Lower leg skin (tissue), 4 donors: ENCODE results near the gene NKX6-2. TPM values are rescaled to one million over a fixed set of nuclear protein-coding genes. Genes with fewer than 3 reads are reported as not detected.
"Not testable (repeated sequence)": the region's sequence is repeated elsewhere in the genome, so short reads cannot be mapped to it uniquely, and the experiment has no call there.

Experiments used
- DNase-seq, 2 donors: peaks; one replicate each; pipeline ENCODE4 v3.0.0-alpha.2; 2019; ENCODE audit warnings: low spot score in 2 of 2
- H3K4me3 ChIP-seq: fragments of 200-600 bp; sonication (generic); 2 replicates; pipeline ENCODE4 v1.5.1; 2017; ENCODE audit warnings: mild to moderate bottlenecking, low read depth; ENCODE audit not compliant: poor library complexity, severe bottlenecking
- POLR2A ChIP-seq, 2 donors: fragments of 450-650 bp; IDR thresholded peaks; one replicate each; pipeline ENCODE4 v1.6.1; 2016 to 2017; ENCODE audit warnings: antibody characterized with exemption in 2 of 2, mild to moderate bottlenecking in 1 of 2, moderate library complexity in 1 of 2
- WGBS, 2 donors: methylation state at CpG; one replicate each; pipeline ENCODE4 v1.1.5; 2018; 5-methylcytosine and 5-hydroxymethylcytosine counted together
- intact Hi-C: fragments of 100-400 bp; cut with DNase I; formaldehyde crosslinking; loops from one replicate; pipeline ENCODE4 v1.15.0; 2023; ENCODE audit warnings: low total_unique reads
- total RNA-seq, 4 donors: library from RNA; depleted of rRNA; stranded (reverse); fragments of >200 nt; gene quantifications; one replicate each; pipeline ENCODE4 v1.1.0, GENCODE V29; 2016
- TF ChIP-seq, protein P1 (sequence below), 3 donors: fragments of 450-650 bp; IDR thresholded peaks; one replicate each; pipeline ENCODE4 v1.5.1; 2016; ENCODE audit warnings: antibody characterized with exemption in 3 of 3, mild to moderate bottlenecking in 3 of 3, moderate library complexity in 2 of 3

NKX6-2 gene
- total RNA-seq, 4 donors from 2014 or later: not detected

DNA sequence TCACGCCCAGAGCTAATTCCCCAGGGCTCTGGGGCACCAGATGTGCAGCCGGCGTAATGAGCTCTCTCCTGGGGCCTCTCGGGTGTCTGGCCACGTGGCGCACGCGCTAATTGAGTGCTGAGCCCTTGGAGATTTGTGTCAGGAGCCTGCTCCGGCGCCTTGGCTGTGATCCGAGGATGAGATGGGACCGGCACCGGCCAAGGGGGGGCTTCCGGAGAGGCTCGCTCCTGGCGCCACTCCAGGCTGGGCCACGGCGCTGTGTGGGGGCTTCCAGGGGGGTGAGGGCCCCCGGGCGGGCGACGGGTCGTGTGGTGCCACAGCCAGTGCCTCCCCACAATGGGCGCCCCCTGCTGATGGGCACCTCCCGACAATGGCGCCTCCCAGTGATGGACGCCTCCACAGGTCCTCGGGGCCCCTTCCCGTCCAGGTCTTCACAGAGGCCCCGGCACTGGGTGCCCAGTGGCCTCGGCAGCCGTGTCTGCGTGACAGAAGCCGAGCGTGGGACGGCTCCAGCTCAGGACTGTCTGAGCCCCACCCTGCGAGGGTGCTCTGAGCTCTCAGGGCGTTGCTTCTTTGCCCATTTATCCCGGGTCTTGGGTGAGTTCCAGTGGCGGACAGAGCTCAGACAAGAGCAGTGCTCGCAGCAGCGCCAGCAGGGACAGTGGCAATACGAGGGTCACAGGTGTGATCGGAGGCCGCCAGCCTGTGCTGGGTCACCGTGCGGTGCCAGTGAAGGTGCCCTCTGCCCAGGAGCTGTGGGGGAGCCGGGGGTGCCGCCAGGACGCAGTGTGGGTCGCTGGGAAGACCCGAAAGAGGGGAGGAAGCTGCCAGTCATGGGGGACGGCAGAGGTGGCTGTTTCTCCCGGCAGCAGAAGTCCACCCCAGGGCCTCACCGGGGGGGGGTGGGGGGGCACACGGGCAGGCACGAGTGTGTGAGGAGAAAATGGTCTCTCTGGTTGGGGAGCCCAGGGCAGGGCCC, 8.2 kb upstream of the NKX6-2 start:
- no peak for DNase-seq

DNA sequence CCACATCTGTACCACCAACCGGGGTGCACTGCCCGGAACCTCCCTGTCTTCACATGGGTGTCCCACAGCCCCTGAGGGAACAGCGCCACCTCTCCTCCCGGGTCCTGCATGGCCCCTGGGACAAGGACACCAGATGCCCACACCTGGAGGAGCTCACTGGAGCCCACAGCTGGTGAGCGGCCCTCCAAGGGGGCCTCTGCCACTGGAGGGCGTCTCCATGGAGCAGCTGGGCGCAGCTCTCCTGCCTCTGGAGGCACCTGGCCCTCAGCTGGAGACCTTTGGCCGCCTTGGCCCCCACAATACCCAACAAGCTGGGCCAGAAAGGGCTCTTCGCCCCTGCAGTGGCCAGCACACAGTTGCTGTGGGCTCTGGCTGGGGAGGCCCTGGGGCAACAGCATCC, 7.3 kb upstream of the NKX6-2 start:
- intact Hi-C loops: no loop called here
- 96 to 100% methylated on average over 2 to 4 of the region's 9 CpGs for WGBS, 2 donors
- TF ChIP-seq, protein P1, sequence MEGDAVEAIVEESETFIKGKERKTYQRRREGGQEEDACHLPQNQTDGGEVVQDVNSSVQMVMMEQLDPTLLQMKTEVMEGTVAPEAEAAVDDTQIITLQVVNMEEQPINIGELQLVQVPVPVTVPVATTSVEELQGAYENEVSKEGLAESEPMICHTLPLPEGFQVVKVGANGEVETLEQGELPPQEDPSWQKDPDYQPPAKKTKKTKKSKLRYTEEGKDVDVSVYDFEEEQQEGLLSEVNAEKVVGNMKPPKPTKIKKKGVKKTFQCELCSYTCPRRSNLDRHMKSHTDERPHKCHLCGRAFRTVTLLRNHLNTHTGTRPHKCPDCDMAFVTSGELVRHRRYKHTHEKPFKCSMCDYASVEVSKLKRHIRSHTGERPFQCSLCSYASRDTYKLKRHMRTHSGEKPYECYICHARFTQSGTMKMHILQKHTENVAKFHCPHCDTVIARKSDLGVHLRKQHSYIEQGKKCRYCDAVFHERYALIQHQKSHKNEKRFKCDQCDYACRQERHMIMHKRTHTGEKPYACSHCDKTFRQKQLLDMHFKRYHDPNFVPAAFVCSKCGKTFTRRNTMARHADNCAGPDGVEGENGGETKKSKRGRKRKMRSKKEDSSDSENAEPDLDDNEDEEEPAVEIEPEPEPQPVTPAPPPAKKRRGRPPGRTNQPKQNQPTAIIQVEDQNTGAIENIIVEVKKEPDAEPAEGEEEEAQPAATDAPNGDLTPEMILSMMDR (IDR thresholded peaks at IDR 0.05): no peak
- TF ChIP-seq POLR2A (IDR thresholded peaks at IDR 0.05): no peak
- no peak for DNase-seq
- no peak overlapping the region for H3K4me3 ChIP-seq

More for the DNA sequence above, 8.2 kb upstream of the NKX6-2 start:
- intact Hi-C loops: no loop called here
- no peak overlapping the region for H3K4me3 ChIP-seq
- TF ChIP-seq POLR2A (IDR thresholded peaks at IDR 0.05): no peak
- TF ChIP-seq, protein P1 (IDR thresholded peaks at IDR 0.05): no peak
- 45 to 47% methylated on average over 26 to 57 of the region's 57 CpGs for WGBS, 2 donors

DNA sequence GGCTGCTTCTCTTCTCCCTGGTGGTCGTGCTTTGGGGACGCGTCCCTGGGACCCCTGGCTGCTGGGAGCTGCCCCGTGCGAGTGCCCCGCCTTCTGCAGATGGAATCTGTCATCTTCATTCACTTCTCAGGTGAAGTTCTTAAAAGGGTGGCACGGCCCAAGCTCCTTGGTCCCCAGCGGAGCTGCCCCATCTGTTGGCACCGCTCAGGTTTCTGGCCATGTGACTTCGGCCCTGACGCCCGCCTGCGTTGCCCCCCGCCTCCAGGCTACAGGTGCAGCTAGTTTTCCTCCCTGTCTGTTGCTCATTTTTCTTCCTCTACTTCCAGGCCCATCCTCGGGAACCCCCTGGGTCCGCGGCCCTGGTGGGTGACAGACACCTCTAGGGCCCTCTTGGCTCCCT, 6.8 kb upstream of the NKX6-2 start:
- H3K4me3 ChIP-seq: no peak overlapping the region
- TF ChIP-seq, protein P1 (IDR thresholded peaks at IDR 0.05): no peak
- TF ChIP-seq POLR2A (IDR thresholded peaks at IDR 0.05): no peak
- 78 to 84% methylated on average over 17 of the region's 17 CpGs for WGBS, 2 donors
- DNase-seq: no peak
- intact Hi-C loops: no loop called here

DNA sequence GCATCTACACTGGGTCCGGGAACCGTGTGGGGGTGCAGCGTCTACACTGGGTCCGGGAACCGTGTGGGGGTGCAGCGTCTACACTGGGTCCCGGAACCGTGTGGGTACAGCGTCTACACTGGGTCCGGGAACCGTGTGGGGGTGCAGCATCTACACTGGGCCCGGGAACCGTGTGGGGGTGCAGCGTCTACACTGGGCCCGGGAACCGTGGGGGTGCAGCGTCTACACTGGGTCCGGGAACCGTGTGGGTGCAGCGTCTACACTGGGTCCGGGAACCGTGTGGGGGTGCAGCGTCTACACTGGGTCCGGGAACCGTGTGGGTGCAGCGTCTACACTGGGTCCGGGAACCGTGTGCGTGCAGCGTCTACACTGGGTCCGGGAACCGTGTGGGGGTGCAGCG, 6.2 kb upstream of the NKX6-2 start:
- intact Hi-C loops, DNase-seq, H3K4me3 ChIP-seq: not testable (repeated sequence)
- WGBS, 2 donors: 90 to 96% methylated on average over 16 to 33 of the region's 33 CpGs

DNA sequence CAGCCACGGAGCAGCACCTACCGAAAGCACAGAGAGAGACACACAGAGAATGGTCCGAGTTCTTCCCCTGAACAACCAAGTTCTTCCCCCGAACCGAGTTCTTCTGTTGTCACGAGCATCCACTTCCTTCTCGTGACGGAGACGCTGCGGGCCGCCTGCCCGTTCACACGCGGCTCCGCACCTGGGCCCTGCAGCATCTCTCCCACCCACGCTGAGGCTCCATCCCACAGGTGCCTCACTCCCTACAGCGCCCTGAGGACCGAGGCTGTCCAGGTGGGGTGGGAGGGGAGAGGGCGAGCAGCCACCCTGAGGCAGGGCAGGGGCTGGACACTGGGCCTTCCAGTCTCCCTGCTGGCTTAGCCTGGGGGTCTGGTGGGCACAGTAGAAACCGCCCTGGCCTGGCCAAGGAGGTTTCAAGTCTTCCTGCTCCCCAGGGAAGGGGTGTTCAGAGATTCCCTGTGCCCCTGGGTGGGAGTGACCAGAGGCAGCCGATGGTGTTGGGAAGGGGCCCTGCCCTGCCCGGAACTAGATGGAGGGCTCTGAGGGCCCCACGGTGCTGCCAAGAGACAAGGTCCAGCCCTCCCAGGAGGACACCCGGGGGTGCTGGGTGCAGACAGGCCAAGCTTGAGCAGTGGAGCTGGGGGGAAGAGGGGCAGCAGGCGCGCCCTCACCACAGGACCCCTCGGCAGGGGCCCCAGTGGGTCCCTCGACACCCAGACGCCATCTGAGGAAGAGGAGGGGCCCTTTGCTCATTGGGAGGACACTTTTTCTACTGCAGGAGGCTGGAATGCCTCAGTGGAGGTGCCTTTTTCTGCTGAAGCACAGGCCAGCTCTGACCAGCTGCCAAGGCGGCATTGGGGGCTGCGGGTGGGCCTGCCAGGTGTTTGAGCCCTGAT, 5.2 kb upstream of the NKX6-2 start:
- no peak for TF ChIP-seq POLR2A (IDR thresholded peaks at IDR 0.05)
- TF ChIP-seq, protein P1 (IDR thresholded peaks at IDR 0.05): no peak
- H3K4me3 ChIP-seq: no peak overlapping the region
- 41 to 49% methylated on average over 24 to 31 of the region's 31 CpGs for WGBS, 2 donors
- no peak for DNase-seq
- intact Hi-C loops: no loop called here

DNA sequence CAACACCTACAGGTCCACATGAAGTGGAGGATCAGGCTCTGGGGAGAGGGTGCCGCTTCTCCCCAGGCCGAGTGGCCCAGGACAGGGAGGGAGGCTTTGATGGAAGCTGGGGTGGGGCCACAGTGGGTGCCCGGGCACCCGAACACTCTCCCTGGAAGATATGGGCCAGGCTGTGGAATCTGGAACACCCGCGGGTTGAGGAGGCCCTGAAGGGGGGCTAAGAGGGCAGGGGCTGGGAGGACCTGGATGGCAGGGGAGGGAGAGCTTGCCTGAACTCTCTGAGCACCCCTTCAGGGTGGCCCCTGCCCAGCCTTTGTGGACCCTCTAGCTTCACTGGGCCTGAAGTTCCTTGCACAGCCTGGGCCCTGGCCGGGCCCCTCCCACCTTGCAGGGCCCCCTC, 4.5 kb upstream of the NKX6-2 start:
- no peak overlapping the region for H3K4me3 ChIP-seq
- 36 to 64% methylated on average over 1 to 5 of the region's 7 CpGs for WGBS, 2 donors
- TF ChIP-seq, protein P1 (IDR thresholded peaks at IDR 0.05): no peak
- no peak for TF ChIP-seq POLR2A (IDR thresholded peaks at IDR 0.05)
- intact Hi-C loops: no loop called here
- no peak for DNase-seq
